Stimulated activated naive CD8-positive, alpha-beta T cell treated with anti-CD3 and anti-CD28 coated beads, Interleukin-15, amount 100 ng/mL, for 72 hours (primary cell): ENCODE measurements around the gene RNF213.
A peak's percentile ranks its signal among the peaks of the same experiment; 100 is the strongest.

Source experiments
- ATAC-seq: fragments of 150-1000 bp; cut with Tn5 transposase; 2 replicates; pipeline ENCODE4 v1.10.0; 2021; ENCODE audit warnings: mild to moderate bottlenecking, moderate library complexity
- DNase-seq, 2 donors: peaks; one replicate each; pipeline ENCODE4 v3.0.0; 2021 to 2022
- H3K27ac Mint-ChIP-seq, 2 donors: one replicate each; pipeline ENCODE4 v1.8.0; 2022; ENCODE audit warnings: mild to moderate bottlenecking in 2 of 2, mixed read lengths in 2 of 2, moderate library complexity in 2 of 2
- H3K27me3 Mint-ChIP-seq: one replicate; pipeline ENCODE4 v1.8.0; 2022; ENCODE audit warnings: mixed read lengths
- H3K4me1 Mint-ChIP-seq: one replicate; pipeline ENCODE4 v1.8.0; 2022; ENCODE audit warnings: mild to moderate bottlenecking, mixed read lengths
- H3K4me3 Mint-ChIP-seq, 2 donors: one replicate each; pipeline ENCODE4 v1.8.0; 2022; ENCODE audit warnings: mild to moderate bottlenecking in 2 of 2, mixed read lengths in 2 of 2, moderate library complexity in 1 of 2
- H3K9me3 Mint-ChIP-seq, 2 donors: one replicate each; pipeline ENCODE4 v1.8.0; 2022; ENCODE audit warnings: mixed read lengths in 2 of 2

Gene RNF213

GRCh38 chr17:80379348-80379747 lies 118.7 kb downstream of the RNF213 start:
- Mint-ChIP-seq H3K4me1 (peaks cover 14% of the 10 kb centered on the region), H3K27me3 (no peaks in the 10 kb centered on the region), H3K27ac (no peak overlapping the region), H3K4me3 (no peak overlapping the region), H3K9me3 (no peaks in the 10 kb centered on the region)
- ATAC-seq: no peak
- DNase-seq: no peak

DNA sequence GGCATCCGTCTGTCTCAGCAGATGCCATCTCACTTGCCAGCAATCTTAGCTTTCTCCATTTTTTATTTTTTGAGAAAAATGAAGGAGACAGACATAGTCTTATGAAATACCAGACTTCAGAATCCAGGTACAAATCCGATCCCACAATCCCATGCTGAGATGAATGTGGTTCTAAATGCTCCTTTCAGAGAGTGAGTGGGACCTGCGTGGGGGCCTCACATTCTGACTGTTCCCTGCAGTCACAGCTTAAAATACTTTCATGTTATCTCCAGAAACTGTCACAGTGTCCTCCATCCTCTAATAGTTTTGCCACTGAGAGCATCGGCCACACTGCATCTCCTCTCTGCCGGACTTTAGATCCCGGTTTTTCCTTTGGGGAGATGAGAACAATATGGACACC lies 119.4 kb downstream of the RNF213 start:
- no peak for DNase-seq
- Mint-ChIP-seq H3K9me3 (no peaks in the 10 kb centered on the region), H3K4me3 (no peak overlapping the region), H3K27me3 (no peaks in the 10 kb centered on the region), H3K4me1 (peaks cover 14% of the 10 kb centered on the region), H3K27ac (no peak overlapping the region)
- no peak for ATAC-seq

- H3K27me3 Mint-ChIP-seq: no peaks in the 10 kb centered on the region
- DNase-seq (no peak), ATAC-seq (no peak)
- H3K9me3 Mint-ChIP-seq: no peaks in the 10 kb centered on the region
- no peak overlapping the region for H3K4me3 Mint-ChIP-seq
- peak overlapping the region in 1 of 2 donors; percentile 49 for H3K27ac Mint-ChIP-seq
- H3K4me1 Mint-ChIP-seq: peaks cover 14% of the 10 kb centered on the region
Observed at GRCh38 chr17:80380555-80381002, 119.9 kb downstream of the RNF213 start.

DNA sequence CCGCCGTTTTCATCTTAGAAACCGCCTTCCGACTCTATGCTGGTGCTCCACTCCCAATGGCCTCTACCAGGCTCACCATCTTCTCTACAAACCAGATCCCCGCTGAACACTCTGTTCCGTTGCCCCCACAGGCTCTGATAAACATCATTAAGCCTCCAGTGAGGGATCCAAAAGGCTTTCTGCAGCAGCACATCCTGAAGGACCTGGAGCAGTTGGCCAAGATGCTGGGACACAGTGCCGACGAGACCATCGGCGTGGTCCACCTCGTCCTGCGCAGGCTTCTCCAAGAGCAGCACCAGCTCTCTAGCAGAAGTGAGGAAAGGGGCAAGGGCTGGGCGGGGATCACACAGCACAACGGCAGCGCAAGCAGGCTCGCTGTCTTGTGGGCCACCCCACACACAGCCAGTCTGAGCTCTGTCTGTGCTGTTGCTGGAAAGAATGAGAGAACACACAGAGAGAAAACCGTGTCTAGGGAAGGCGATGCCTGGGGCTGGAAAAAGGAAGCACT lies 120.8 kb downstream of the RNF213 start:
- Mint-ChIP-seq H3K27me3 (no peaks in the 10 kb centered on the region), H3K4me3 (no peak overlapping the region), H3K9me3 (no peaks in the 10 kb centered on the region), H3K4me1 (peaks cover 14% of the 10 kb centered on the region), H3K27ac (peak overlapping the region in 1 of 2 donors; percentile 7)
- no peak for ATAC-seq
- DNase-seq: no peak

- H3K9me3 Mint-ChIP-seq: no peaks in the 10 kb centered on the region
- H3K27ac Mint-ChIP-seq: peak overlapping the region in 1 of 2 donors; percentile 82
- no peak for DNase-seq
- H3K4me3 Mint-ChIP-seq: no peak overlapping the region
- peaks cover 14% of the 10 kb centered on the region for H3K4me1 Mint-ChIP-seq
- H3K27me3 Mint-ChIP-seq: no peaks in the 10 kb centered on the region
- no peak for ATAC-seq
Observed at GRCh38 chr17:80382446-80382845, 121.8 kb downstream of the RNF213 start.

DNA sequence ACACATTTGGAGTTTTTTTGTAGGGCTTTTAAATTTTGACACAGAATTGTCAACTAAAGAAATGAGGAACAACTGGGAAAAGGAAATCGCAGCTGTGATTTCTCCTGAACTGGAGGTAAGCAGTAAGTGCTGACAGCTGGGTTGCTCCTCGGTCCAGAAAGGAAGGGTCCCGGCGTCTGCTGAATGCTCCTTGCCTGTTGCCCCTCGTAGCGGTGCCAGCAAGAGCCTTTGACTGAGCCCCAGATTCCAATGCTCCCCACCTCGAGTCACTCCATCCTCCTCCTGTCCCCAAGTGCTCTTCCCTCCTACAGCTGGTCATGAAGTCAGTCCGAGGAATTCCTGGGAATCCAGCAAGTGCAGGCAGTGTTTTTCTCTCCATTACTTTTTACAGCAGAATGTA lies 122.3 kb downstream of the RNF213 start:
- H3K27me3 Mint-ChIP-seq: no peaks in the 10 kb centered on the region
- H3K4me1 Mint-ChIP-seq: peaks cover 14% of the 10 kb centered on the region
- H3K4me3 Mint-ChIP-seq: no peak overlapping the region
- ATAC-seq (no peak), DNase-seq (no peak)
- H3K27ac Mint-ChIP-seq: peak overlapping the region in 1 of 2 donors; percentile 94
- H3K9me3 Mint-ChIP-seq: no peaks in the 10 kb centered on the region

GRCh38 chr17:80384078-80384960 lies 123.7 kb downstream of the RNF213 start:
- Mint-ChIP-seq H3K9me3 (no peaks in the 10 kb centered on the region), H3K27ac (peak overlapping the region; percentile 84 to 89), H3K4me1 (peaks cover 14% of the 10 kb centered on the region), H3K27me3 (no peaks in the 10 kb centered on the region), H3K4me3 (no peak overlapping the region)
- ATAC-seq (no peak), DNase-seq (no peak)

DNA sequence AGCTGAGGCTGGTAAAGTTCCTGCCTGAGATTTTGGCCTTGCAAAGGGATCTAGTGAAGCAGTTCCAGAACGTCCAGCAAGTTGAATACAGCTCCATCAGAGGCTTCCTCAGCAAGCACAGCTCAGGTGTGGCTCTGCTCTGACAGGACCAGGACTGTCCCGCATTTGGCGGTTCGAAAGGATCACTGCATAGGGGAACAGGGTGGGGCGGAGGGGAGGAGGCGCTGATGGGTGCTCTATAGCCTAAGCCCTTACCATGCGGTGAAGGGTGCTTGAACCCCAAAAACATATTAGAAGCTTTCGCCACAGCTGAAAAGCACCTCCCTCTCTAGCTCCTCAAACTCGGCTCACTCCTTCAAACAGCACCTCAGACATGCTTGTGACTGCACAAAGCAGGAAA lies 124.4 kb downstream of the RNF213 start:
- DNase-seq (no peak), ATAC-seq (no peak)
- Mint-ChIP-seq H3K4me3 (no peak overlapping the region), H3K4me1 (peaks cover 14% of the 10 kb centered on the region), H3K27me3 (no peaks in the 10 kb centered on the region), H3K27ac (peak overlapping the region in 1 of 2 donors; percentile 42), H3K9me3 (no peaks in the 10 kb centered on the region)

DNA sequence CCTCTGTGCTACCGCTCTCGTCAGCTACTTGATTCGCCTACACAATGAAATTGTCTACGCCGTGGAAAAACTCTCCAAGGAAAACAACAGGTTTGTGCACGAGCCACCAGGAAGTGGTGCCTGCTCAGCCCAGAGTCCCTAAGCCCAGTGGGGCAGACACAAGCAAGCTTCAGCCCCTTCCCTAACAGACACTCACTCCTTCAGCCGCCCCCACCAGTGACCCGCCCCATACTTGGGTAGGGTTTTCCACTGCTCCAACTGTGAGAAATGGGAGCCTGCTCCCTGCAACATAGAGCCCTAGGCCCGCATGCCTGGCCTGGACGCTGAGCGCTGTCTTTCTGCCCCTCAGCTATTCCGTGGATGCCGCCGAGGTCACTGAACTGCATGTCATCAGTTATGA lies 125.7 kb downstream of the RNF213 start:
- Mint-ChIP-seq H3K27me3 (no peaks in the 10 kb centered on the region), H3K4me3 (no peak overlapping the region), H3K4me1 (peaks cover 14% of the 10 kb centered on the region), H3K27ac (peak overlapping the region; percentile 42 to 61), H3K9me3 (no peaks in the 10 kb centered on the region)
- ATAC-seq (no peak), DNase-seq (no peak)

DNA sequence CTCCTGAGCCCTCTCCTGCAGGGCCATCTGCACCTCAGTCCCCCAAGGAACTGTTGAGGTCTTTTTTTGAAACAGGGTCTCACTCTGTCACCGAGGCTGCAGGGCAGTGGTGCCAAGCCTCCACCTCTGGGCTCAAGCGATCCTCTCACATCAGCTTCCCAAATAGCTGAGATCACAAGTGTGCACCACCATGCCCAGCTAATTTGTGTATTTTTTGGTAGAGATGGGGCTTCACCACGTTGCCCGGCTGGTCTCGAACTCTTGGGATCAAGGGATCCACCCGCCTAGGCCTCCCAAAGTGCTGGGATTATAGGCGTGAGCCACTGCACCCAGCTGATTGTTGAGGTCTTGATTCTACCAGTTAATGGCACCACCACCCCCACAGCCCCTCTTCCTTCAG lies 126.4 kb downstream of the RNF213 start:
- no peak overlapping the region for H3K4me3 Mint-ChIP-seq
- H3K27ac Mint-ChIP-seq: peak overlapping the region in 1 of 2 donors; percentile 28
- peaks cover 14% of the 10 kb centered on the region for H3K4me1 Mint-ChIP-seq
- no peaks in the 10 kb centered on the region for H3K9me3 Mint-ChIP-seq
- no peaks in the 10 kb centered on the region for H3K27me3 Mint-ChIP-seq
- ATAC-seq (no peak), DNase-seq (no peak)

DNA sequence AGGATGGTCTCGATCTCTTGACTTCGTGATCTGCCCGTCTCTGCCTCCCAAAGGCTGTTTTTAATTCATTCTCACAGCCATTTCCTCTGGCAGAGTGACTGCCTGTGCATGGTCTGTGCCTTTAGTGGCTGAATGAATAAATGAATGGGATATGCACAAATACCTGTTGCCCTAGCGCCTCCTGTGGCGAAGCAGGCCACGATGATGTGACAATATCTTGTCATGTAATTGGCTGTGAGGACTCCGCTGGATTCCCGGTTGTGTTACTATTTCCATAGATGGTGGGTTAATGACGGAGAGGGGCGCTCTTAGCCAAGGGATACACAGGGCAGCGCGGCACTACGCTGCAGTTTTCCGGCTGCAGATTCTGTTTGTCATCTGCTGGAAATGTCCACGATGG lies 127.5 kb downstream of the RNF213 start:
- Mint-ChIP-seq H3K4me3 (no peak overlapping the region), H3K9me3 (no peaks in the 10 kb centered on the region), H3K27me3 (no peaks in the 10 kb centered on the region), H3K27ac (no peak overlapping the region), H3K4me1 (peaks cover 12% of the 10 kb centered on the region)
- ATAC-seq (no peak), DNase-seq (no peak)

- H3K27me3 Mint-ChIP-seq: no peaks in the 10 kb centered on the region
- H3K27ac Mint-ChIP-seq: no peak overlapping the region
- DNase-seq (no peak), ATAC-seq (no peak)
- H3K9me3 Mint-ChIP-seq: no peaks in the 10 kb centered on the region
- peaks cover 8% of the 10 kb centered on the region for H3K4me1 Mint-ChIP-seq
- H3K4me3 Mint-ChIP-seq: no peak overlapping the region
Observed at GRCh38 chr17:80388601-80389000, 127.9 kb downstream of the RNF213 start.

GRCh38 chr17:80389011-80389995 lies 128.7 kb downstream of the RNF213 start:
- Mint-ChIP-seq H3K9me3 (no peaks in the 10 kb centered on the region), H3K27ac (peak overlapping the region in 1 of 2 donors; percentile 76), H3K27me3 (no peaks in the 10 kb centered on the region)

DNA sequence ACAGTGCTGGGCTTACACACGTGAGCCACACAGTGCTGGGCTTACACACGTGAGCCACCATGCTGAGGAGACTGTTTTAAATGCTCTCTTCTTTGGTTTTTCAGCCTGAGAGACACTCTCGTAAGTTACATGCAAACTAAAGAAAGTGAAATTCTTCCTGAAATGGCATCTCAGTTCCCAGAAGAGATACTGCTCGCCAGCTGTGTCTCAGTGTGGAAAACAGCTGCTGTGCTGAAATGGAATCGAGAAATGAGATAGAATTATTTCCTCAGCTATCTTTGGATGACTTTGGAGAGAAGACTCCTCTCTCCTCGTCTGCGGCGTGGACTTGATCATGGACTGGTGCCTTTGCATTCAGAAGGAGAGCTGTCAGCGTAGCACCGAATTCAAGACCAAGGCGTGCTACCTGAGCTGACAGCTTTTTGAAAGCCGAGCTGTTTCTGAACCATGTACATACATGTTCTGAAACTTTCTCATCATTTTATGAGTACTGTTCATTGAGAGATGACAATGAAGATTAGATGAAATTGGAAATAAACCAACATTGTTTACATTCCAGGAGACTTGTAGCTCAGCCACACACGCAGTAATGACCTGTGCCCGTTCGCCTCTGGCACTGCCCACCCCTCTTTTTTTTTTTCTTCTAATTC lies 132.7 kb downstream of the RNF213 start:
- ATAC-seq: no peak
- H3K27me3 Mint-ChIP-seq: no peaks in the 10 kb centered on the region
- H3K4me1 Mint-ChIP-seq: peaks cover 16% of the 10 kb centered on the region
- peak overlapping the region in 1 of 2 donors; percentile 51 for H3K27ac Mint-ChIP-seq
- no peaks in the 10 kb centered on the region for H3K9me3 Mint-ChIP-seq
- H3K4me3 Mint-ChIP-seq: no peak overlapping the region
- no peak for DNase-seq

More at GRCh38 chr17:80389011-80389995, 128.7 kb downstream of the RNF213 start:
- peaks cover under 1% of the 10 kb centered on the region for H3K4me1 Mint-ChIP-seq
- no peak overlapping the region for H3K4me3 Mint-ChIP-seq
- ATAC-seq: no peak
- DNase-seq: no peak

DNA sequence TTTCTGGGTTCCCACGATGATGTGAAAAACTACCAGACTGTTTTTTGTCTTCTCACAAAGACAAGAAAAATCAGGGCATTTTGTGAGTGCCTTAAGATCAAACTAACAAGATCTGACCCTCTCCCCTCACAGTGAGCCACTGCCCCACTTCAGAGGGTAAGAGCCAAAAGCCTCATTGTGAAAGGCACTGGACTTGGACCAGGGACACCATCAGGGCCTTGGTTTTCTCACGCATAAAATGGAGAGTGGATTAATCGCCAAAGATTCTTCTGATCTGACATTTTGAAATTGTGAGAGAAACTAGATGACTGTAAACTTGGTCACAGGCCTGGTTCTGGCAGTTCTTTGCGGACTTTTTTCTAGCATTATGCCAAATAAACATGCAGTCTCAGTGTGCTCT lies 133.3 kb downstream of the RNF213 start:
- ATAC-seq (no peak), DNase-seq (no peak)
- Mint-ChIP-seq H3K27ac (peak overlapping the region; percentile 26 to 61), H3K4me3 (no peak overlapping the region), H3K27me3 (no peaks in the 10 kb centered on the region), H3K9me3 (no peaks in the 10 kb centered on the region), H3K4me1 (peaks cover 16% of the 10 kb centered on the region)
